Measurements from ENCODE around the gene NT5M. TPM values are rescaled to one million over a fixed set of nuclear protein-coding genes. Genes with fewer than 3 reads are reported as not detected.

NT5M gene
- total RNA-seq, 3 donors from 2014 or later, result 1.7 to 4.5 (median 2.2) TPM

- H3K4me3 ChIP-seq, result no peak overlapping the region
- ATAC-seq, result peak; percentile 86
- no peaks in the 10 kb centered on the region for H3K9me3 ChIP-seq
- no peaks in the 10 kb centered on the region for H3K36me3 ChIP-seq (ENCODE audit: low read depth)
- no peak for TF ChIP-seq CTCF (IDR thresholded peaks at IDR 0.05)
- H3K4me1 ChIP-seq (ENCODE audit: low read depth), result peaks cover 9% of the 10 kb centered on the region
- DNase-seq, result peak; percentile 60 to 70 (median 67)
- intact Hi-C loops (cut with DNase I, micrococcal nuclease), result no loop called here
Measured at GRCh38 chr17:17387017-17387497, 83.9 kb downstream of the NT5M start.

GRCh38 chr17:17387498-17388362 lies 84.6 kb downstream of the NT5M start:
- peaks cover 9% of the 10 kb centered on the region for H3K4me1 ChIP-seq (ENCODE audit: low read depth)
- no peak overlapping the region for H3K4me3 ChIP-seq
- no peaks in the 10 kb centered on the region for H3K9me3 ChIP-seq
- TF ChIP-seq CTCF (IDR thresholded peaks at IDR 0.05), result peak; percentile 76
- ATAC-seq (peak; percentile 97), DNase-seq (peak; percentile 76 to 83 (median 81))
- intact Hi-C loops (cut with DNase I, micrococcal nuclease), result no loop called here
- H3K36me3 ChIP-seq (ENCODE audit: low read depth), result no peaks in the 10 kb centered on the region

- intact Hi-C loops (cut with DNase I, micrococcal nuclease), result no loop called here
- H3K36me3 ChIP-seq (ENCODE audit: low read depth), result no peaks in the 10 kb centered on the region
- DNase-seq (no peak), ATAC-seq (no peak)
- H3K4me1 ChIP-seq (ENCODE audit: low read depth), result peaks cover 9% of the 10 kb centered on the region
- TF ChIP-seq CTCF (IDR thresholded peaks at IDR 0.05), result no peak
- no peak overlapping the region for H3K4me3 ChIP-seq
- no peaks in the 10 kb centered on the region for H3K9me3 ChIP-seq
Measured at GRCh38 chr17:17388657-17389496, 85.7 kb downstream of the NT5M start.

GRCh38 chr17:17391668-17392370 lies 88.6 kb downstream of the NT5M start:
- ATAC-seq (no peak), DNase-seq (peak in 1 of 3 donors; percentile 41)
- Histone ChIP-seq H3K9me3 (no peaks in the 10 kb centered on the region), H3K4me3 (no peak overlapping the region), H3K36me3 (ENCODE audit: low read depth) (no peaks in the 10 kb centered on the region), H3K4me1 (ENCODE audit: low read depth) (peaks cover 8% of the 10 kb centered on the region)
- intact Hi-C loops (cut with DNase I, micrococcal nuclease), result no loop called here
- TF ChIP-seq CTCF (IDR thresholded peaks at IDR 0.05), result no peak

GRCh38 chr17:17393976-17394375 lies 90.8 kb downstream of the NT5M start:
- no peak for TF ChIP-seq CTCF (IDR thresholded peaks at IDR 0.05)
- DNase-seq, result no peak

More at GRCh38 chr17:17393976-17394375, 90.8 kb downstream of the NT5M start:
- H3K4me1 ChIP-seq (ENCODE audit: low read depth), result no peaks in the 10 kb centered on the region
- intact Hi-C loops (cut with DNase I, micrococcal nuclease), result no loop called here
- H3K9me3 ChIP-seq, result no peaks in the 10 kb centered on the region
- no peak overlapping the region for H3K4me3 ChIP-seq
- no peaks in the 10 kb centered on the region for H3K36me3 ChIP-seq (ENCODE audit: low read depth)
- ATAC-seq, result no peak

Data from mucosa of descending colon (tissue), 3 donors.